Bronchial epithelial cell (primary cell): ENCODE results near the gene SNAPC5. TPM values are rescaled to one million over a fixed set of nuclear protein-coding genes. Genes with fewer than 3 reads are reported as not detected.
A peak's percentile ranks its signal among the peaks of the same experiment; 100 is the strongest.

Source experiments
- DNase-seq: peaks from one replicate; pipeline ENCODE4 v3.0.0-alpha.2; 2010; ENCODE audit warnings: low read depth
- FAIRE-seq: peaks from 2 replicates; lab custom pipeline; 2011; peaks lifted over from hg19 to GRCh38; lab: Jason Lieb, UNC
- H3K27me3 ChIP-seq: 2 replicates; pipeline ENCODE4 v1.5.1; 2011; ENCODE audit warnings: low read length; ENCODE audit not compliant: control insufficient read depth, insufficient read depth
- H3K36me3 ChIP-seq: 2 replicates; pipeline ENCODE4 v1.5.1; 2011; ENCODE audit warnings: low read length; ENCODE audit not compliant: control insufficient read depth, insufficient read depth
- H3K4me3 ChIP-seq: 2 replicates; pipeline ENCODE4 v1.5.1; 2011; ENCODE audit warnings: mild to moderate bottlenecking, low read depth, low read length, control low read depth
- CTCF ChIP-seq: IDR thresholded peaks from 2 replicates; pipeline ENCODE4 v1.5.1; 2011; ENCODE audit warnings: mild to moderate bottlenecking, moderate library complexity, low read length, control low read depth, inconsistent platforms; ENCODE audit not compliant: insufficient read depth, severe bottlenecking
- total RNA-seq: library from RNA; depleted of rRNA; stranded (reverse); fragments of >200 nt; gene quantifications from 2 replicates; pipeline ENCODE4 v1.2.1, GENCODE V29; 2014

SNAPC5 gene
- total RNA-seq, 1 donor from 2014 or later: 43.7 TPM

- no peak for TF ChIP-seq CTCF
- H3K36me3 ChIP-seq: peaks cover 3% of the 10 kb centered on the region
- FAIRE-seq: no peak
These were observed 26.4 kb upstream of the SNAPC5 start for GRCh38 chr15:66523926-66524325.

GRCh38 chr15:66515901-66516322 lies 18.4 kb upstream of the SNAPC5 start:
- TF ChIP-seq CTCF: no peak
- DNase-seq (no peak), FAIRE-seq (no peak)
- Histone ChIP-seq H3K4me3 (no peak overlapping the region), H3K27me3 (no peaks in the 10 kb centered on the region), H3K36me3 (peaks cover 5% of the 10 kb centered on the region)

More at GRCh38 chr15:66523926-66524325, 26.4 kb upstream of the SNAPC5 start:
- peak; percentile 83 for DNase-seq
- H3K4me3 ChIP-seq: no peak overlapping the region
- no peaks in the 10 kb centered on the region for H3K27me3 ChIP-seq

DNA sequence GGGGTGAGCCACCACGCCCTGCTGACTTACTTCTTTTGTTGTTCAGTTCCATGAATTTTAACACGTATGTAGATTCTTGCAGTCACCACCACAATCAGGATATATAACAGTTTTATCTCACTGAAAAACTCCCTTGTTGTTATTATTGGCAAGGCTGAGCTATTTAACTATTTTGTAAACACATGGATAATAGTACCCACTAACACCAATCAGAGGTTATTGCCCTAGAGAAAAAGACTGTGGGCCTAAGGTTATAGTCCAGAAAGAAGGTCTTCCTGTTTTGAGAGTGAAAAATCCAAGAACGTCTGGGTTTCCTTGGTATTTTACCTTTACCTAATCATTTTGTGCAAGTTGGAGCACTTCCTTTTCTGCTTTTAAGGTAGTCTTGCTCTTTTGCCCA lies 17.0 kb upstream of the SNAPC5 start:
- H3K27me3 ChIP-seq: no peaks in the 10 kb centered on the region
- DNase-seq (no peak), FAIRE-seq (no peak)
- TF ChIP-seq CTCF: no peak
- peaks cover 5% of the 10 kb centered on the region for H3K36me3 ChIP-seq
- no peak overlapping the region for H3K4me3 ChIP-seq

DNA sequence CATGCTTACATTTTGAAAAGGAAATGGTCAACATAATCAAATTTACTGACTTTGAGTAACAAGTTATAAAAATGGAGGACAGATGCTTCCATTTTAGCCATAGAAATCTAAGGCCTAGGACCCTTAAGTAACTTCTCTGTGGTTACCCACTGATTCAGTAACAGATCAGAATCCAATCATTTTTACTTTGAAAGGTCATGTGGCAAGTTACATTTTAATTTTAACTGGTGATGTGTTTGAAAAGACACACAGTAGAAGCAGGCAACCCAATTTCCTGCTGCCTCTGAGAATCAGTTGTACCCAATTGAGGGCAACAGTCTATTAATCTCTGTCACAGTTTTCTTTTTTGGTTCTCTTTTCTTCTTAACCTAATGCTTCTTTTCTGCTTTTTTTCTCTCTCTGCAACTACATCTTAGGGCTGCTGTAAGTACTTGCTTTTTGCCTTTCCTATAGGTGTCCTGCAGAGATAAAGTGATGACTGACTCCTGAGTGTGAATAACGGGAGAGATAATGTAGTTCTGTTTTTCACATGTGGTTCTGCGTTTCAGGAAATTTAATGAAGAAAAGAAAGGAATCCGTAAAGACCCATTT lies 10.8 kb upstream of the SNAPC5 start:
- FAIRE-seq: no peak
- Histone ChIP-seq H3K27me3 (no peaks in the 10 kb centered on the region), H3K36me3 (no peaks in the 10 kb centered on the region), H3K4me3 (no peak overlapping the region)
- no peak for TF ChIP-seq CTCF
- no peak for DNase-seq

GRCh38 chr15:66505818-66506217 lies 8.3 kb upstream of the SNAPC5 start:
- FAIRE-seq: no peak
- H3K27me3 ChIP-seq: no peaks in the 10 kb centered on the region
- no peak for DNase-seq
- H3K36me3 ChIP-seq: peaks cover 8% of the 10 kb centered on the region
- TF ChIP-seq CTCF: no peak
- peak overlapping the region; percentile 100 for H3K4me3 ChIP-seq

- peaks cover 10% of the 10 kb centered on the region for H3K36me3 ChIP-seq
- no peak for TF ChIP-seq CTCF
- H3K27me3 ChIP-seq: no peaks in the 10 kb centered on the region
- FAIRE-seq (no peak), DNase-seq (peak; percentile 43)
- peak overlapping the region; percentile 100 for H3K4me3 ChIP-seq
These were observed 7.9 kb upstream of the SNAPC5 start for GRCh38 chr15:66505430-66505811.
